ENCODE data around the gene DUSP15. TPM values are rescaled to one million over a fixed set of nuclear protein-coding genes. Genes with fewer than 3 reads are reported as not detected.

DUSP15 gene
- total and polyA plus RNA-seq, 12 donors, result 0.90 to 7.2 (median 5.0) TPM

DNA sequence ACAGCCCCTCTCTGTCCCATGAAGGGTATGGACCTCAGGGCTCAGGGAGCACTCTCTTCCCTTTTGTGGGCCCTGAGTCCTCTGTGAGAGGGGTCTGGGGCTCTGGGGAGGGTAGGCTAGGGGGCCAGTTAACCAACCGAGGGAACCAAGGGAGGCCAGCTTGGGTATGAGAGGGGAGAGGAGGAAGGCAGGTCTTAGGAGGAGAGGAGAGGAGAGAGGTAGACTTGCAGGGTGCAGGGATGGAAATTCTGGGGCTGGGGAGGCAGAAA lies 720 bp downstream of the DUSP15 start:
- no peaks in the 10 kb centered on the region for H3K36me3 ChIP-seq
- WGBS, 2 donors, result 14 to 17% methylated on average over 1 of the region's 1 CpG
- peaks cover 0 to 42% (median 0%) of the 10 kb centered on the region in 7 donors for H3K27me3 ChIP-seq
- H3K9me3 ChIP-seq, result no peaks in the 10 kb centered on the region
- peak overlapping the region in 3 of 10 donors; percentile 47 to 82 (median 66) for H3K27ac ChIP-seq
- intact Hi-C loops (cut with DNase I), result no loop called here
- DNase-seq, result no peak
- peaks cover 3 to 21% (median 13%) of the 10 kb centered on the region in 9 donors for H3K4me1 ChIP-seq
- ATAC-seq, result peak in 4 of 8 donors; percentile 5 to 15 (median 11)
- H3K4me3 ChIP-seq, result peak overlapping the region; percentile 42 to 86 (median 68)
- TF ChIP-seq, protein P1, sequence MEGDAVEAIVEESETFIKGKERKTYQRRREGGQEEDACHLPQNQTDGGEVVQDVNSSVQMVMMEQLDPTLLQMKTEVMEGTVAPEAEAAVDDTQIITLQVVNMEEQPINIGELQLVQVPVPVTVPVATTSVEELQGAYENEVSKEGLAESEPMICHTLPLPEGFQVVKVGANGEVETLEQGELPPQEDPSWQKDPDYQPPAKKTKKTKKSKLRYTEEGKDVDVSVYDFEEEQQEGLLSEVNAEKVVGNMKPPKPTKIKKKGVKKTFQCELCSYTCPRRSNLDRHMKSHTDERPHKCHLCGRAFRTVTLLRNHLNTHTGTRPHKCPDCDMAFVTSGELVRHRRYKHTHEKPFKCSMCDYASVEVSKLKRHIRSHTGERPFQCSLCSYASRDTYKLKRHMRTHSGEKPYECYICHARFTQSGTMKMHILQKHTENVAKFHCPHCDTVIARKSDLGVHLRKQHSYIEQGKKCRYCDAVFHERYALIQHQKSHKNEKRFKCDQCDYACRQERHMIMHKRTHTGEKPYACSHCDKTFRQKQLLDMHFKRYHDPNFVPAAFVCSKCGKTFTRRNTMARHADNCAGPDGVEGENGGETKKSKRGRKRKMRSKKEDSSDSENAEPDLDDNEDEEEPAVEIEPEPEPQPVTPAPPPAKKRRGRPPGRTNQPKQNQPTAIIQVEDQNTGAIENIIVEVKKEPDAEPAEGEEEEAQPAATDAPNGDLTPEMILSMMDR (IDR thresholded peaks at IDR 0.05), result no peak

DNA sequence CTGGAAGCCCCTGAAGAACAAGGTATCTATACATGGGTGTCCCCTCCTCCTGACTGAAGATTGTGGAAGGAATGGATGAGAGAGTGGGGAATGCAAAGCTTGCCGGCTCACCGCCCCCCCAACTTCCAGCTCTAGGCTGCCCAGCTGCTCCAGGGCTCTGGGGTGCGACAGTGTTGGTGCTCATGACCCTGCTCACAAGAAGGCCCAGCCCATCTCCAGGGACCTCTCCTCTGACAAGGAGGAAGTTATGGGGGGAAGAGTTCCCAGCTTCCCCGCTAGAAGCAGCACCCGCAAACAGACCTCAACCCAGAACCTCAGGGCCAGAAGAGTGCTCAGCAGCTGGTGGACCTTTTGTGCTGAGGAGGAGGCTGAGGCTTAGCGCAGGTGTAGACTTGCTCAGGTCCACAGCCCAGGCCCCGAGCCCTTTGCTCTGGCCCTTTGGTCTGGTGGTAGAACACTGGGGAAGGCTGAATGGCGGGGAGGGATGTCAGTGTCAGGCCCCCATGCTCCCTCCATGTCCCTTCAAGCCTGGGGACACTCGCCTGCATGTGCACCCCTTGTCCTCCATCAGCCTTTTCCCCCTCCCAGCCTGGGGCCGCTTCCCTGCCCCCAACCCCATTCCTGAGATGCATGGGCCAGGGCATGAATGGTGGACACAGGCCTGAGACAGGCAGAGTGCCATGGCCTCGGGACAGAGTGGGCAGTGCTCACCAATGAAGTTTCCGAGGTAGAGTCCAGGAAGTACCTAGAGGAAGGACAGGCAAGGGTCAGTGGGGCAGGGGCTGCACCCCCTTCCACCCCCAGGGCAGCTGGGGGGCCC lies 1.3 kb downstream of the DUSP15 start:
- intact Hi-C loops (cut with DNase I), result no loop called here
- ATAC-seq, result peak in 2 of 8 donors; percentile 7 to 10
- Histone ChIP-seq H3K4me3 (peak overlapping the region in 8 of 10 donors; percentile 66 to 86 (median 68)), H3K4me1 (peaks cover 3 to 21% (median 13%) of the 10 kb centered on the region in 9 donors), H3K27ac (peak overlapping the region in 1 of 10 donors; percentile 82), H3K36me3 (no peaks in the 10 kb centered on the region), H3K27me3 (peaks cover 0 to 42% (median 0%) of the 10 kb centered on the region in 7 donors), H3K9me3 (no peaks in the 10 kb centered on the region)
- TF ChIP-seq, protein P1 (IDR thresholded peaks at IDR 0.05), result no peak
- 78 to 85% methylated on average over 12 of the region's 12 CpGs for WGBS, 2 donors
- DNase-seq, result no peak

DNA sequence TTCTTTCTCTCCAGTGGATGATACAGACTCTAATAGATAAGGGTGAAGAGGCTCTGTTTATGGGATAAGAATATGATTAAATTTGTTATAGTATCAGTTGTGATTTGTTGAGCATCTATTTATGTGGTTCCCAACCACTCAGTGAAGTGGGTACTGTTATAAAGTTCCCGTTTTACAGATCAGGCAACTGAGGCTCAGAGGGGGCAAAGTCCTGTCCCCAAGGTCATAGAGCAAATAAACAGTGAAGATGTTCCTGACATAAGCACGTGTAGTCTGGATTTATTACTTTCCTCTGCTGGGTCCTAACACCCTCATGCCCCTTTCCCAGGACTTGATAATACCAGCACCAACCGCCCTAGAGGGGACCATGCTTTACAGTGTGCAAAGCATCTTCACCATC lies 4.1 kb downstream of the DUSP15 start:
- TF ChIP-seq, protein P1 (IDR thresholded peaks at IDR 0.05), result no peak
- WGBS, 2 donors, result 74 to 78% methylated on average over 3 of the region's 3 CpGs
- intact Hi-C loops (cut with DNase I), result no loop called here
- ATAC-seq (no peak), DNase-seq (no peak)
- no peaks in the 10 kb centered on the region for H3K36me3 ChIP-seq
- H3K4me1 ChIP-seq, result peaks cover 3 to 26% (median 18%) of the 10 kb centered on the region in 9 donors
- no peaks in the 10 kb centered on the region for H3K9me3 ChIP-seq
- H3K27ac ChIP-seq, result no peak overlapping the region
- peaks cover 0 to 36% (median 0%) of the 10 kb centered on the region in 7 donors for H3K27me3 ChIP-seq
- H3K4me3 ChIP-seq, result no peak overlapping the region

DNA sequence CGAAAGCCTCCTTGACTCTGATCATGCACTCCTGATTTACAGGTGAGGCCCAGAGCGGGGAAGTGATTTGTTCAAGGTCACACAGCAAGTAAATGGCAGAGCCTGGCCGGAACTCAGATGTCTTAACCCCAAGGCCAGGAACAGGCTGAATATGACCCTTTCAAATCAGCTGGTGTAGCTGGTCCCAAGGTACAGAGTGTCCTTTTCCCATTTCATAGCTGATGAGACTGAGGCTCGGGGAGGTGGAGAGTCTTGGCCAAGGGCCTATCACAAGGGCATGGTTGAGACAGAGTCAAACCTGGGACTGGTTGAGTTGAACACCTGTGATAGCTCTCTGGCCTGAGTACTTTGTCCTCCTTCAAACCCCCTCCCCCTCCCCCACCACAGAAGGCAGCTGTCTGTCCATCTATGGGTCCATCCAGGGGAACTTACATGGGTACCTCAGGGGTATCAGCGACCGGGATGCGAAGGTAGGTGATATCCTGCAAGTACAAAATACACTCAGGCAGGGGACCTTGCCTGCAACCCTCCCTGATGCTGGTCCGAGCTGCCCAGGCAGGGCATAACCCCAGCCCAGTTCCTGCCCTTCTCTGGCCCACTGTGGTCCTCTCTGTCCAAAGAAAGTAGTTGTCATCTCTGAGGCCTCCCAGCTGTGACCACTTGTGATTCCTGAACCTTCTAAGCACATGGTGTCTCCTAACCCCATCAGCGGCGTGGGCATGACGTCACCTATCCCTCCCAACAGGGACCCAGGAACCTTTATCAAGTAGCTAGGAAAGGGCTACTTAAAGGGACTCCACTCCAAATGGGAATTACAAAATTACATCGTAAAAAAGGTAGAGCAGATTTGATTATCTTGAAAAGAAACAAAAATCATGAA lies 5.6 kb downstream of the DUSP15 start:
- WGBS, 2 donors, result 85 to 90% methylated on average over 12 of the region's 12 CpGs
- TF ChIP-seq, protein P1 (IDR thresholded peaks at IDR 0.05), result no peak
- Histone ChIP-seq H3K27me3 (peaks cover 0 to 36% (median 0%) of the 10 kb centered on the region in 7 donors), H3K9me3 (no peaks in the 10 kb centered on the region), H3K4me1 (peaks cover 11 to 30% (median 21%) of the 10 kb centered on the region in 9 donors), H3K27ac (no peak overlapping the region), H3K36me3 (no peaks in the 10 kb centered on the region), H3K4me3 (no peak overlapping the region)
- DNase-seq, result no peak
- no peak for ATAC-seq
- intact Hi-C loops (cut with DNase I), result no loop called here
